NK-92 (cell line): ENCODE data around the gene SRP68.

Source experiments
- DNase-seq: peaks from one replicate; lab custom pipeline; 2025; ENCODE audit not compliant: unreplicated experiment; lab: John Stamatoyannopoulos, UW

Gene SRP68

GRCh38 chr17:76019833-76020467, 52.4 kb downstream of the SRP68 start:
- DNase-seq, result no peak

- no peak for DNase-seq
These were observed 53.5 kb downstream of the SRP68 start for GRCh38 chr17:76018801-76019200.

DNA sequence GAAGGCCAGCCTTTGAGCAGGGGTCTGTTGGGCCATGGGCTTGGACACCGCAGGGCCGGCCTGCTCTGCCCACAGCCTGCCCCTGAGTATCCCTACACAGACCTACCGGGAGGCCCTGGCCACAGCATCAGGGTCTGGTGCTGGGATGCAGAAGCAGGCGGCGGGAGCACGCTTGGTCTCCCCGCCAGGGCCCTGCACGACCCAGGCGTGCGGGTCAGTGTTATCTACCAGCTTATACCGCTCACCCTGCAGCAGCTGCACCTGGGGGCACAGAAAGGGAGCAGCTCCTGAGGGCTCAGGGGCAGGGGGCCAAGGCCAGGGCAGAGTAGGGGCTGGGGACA, 54.0 kb downstream of the SRP68 start:
- no peak for DNase-seq

DNA sequence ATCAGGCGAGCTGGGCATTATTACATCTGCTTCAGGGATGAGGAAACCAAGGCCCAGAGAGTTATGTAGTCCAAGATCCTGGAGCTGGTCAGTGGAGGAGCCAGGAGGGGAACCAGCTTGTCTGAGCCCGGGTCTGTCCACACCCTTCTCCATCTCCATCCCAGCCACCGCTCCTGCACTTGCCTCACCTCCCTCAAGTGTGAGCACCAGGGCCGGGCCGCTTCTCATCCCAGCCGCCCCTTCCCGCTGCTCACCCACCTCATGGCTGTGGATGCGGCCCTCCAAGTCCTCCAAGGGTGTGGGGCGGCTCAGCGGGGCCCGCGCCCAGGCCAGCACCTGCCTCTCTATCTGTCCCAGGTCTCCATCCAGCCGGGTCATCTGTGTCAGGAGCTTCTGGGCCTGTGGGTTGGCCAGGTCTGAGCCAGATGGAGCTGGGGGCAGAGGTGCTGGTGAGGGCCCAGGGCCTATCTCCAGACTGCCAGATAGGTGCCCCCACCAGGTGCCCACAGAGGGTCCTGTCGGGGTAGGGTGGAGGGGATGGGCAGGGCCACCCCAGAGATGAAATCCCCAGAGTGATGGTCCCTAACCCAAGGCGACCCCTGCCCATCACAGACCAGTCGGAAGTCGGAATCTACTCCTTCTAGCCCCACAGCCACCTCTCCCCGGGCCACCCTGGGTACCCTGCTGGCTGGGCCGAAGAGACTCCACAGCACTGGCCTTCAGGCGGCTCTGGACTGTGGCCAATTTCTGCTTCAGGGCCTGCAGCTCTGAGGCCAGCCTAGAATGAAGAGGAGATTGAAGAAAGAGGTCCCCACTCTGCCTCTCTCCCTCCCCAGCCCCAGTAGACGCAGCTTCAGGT, 54.6 kb downstream of the SRP68 start:
- no peak for DNase-seq

GRCh38 chr17:76014925-76015261, 57.4 kb downstream of the SRP68 start:
- no peak for DNase-seq

GRCh38 chr17:76014100-76014924, 58.0 kb downstream of the SRP68 start:
- DNase-seq, result no peak

DNA sequence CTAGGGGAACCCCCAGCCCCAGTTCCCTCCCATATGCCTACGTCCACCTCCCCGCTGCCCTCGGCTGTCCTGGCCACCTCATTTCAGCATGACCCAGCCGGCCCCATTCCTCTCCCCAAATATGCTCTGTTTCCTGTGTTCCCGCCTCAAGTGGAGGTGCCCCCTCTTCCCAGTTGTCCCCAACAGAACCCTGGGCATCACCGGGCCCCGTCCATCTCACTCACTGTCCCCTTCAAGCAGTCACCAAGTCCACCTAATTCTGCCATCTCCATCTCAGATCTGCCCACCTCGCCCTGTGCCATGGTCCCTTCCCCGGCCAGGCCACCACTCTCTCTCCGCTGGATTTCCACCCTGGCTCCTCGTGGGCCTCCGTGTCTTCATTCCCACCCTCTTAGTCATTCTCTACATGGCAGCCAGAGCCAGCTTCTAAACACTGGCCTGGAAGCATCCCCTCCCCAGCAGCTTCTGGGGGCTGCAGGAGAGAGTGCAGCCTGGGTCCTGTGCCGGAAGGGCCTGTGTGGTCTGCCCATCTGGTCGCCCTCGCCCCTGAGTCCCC, 58.9 kb downstream of the SRP68 start:
- no peak for DNase-seq

DNA sequence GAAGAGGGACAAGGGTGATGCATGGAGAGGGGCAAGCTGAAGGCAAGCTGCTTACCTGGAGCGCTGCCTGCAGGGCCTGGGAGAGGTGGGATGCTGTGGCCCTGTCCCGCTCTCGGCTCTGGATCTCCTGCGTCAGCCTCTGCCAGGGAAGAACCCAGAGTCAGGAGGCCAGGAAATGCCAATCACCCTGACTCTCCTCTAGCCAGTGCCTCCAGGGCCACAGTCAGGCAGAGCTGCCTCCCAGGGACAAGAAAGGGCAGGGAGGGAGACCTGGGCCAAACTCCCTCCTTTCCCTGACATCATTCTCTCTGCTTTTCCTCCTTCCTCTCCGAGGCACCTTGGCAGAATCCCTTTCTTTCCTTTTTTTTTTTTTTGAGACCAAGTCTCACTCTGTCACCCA, 60.4 kb downstream of the SRP68 start:
- DNase-seq, result no peak

- no peak for DNase-seq
These were observed 62.2 kb downstream of the SRP68 start for GRCh38 chr17:76009969-76010661.

- no peak for DNase-seq
These were observed 62.9 kb downstream of the SRP68 start for GRCh38 chr17:76009447-76009846.

DNA sequence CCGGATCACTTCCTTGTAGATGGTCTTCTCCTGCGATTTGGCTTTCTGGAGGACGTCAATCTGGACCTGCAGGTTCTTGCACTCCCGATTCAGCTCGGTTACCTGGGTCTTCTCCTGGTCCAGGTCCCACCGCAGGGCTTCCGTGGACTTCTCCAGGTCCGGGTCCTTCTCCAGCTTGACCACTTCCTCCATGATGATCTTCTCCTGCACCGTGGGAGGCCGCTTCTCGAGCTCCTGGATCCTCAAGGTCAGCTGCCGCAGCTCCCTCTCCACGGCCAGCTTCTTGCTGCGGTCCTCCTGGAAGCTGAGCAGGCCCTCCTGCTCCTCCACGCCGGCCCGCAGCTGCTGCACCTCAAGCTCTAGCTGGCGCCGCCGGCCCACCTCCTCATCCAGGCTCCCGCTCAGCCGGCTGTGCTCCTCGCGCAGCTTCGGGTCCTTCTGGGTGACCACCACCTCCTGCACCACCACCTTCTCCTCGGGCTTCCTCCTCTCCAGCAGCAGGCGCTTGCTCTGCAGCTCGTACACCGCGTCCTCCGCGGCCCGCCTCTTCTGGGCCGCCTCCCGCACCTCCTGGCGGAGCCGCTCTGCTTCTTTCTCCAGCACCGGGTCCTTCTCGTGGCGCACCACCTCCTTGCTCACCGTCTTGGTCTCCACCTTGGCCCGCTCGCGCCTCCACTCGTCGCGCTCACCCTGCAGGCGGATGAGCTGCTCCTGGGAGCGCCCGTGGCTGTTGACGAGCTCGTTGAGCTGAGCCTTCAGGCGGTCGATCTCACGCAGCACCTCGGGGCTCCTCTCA, 63.5 kb downstream of the SRP68 start:
- no peak for DNase-seq

DNA sequence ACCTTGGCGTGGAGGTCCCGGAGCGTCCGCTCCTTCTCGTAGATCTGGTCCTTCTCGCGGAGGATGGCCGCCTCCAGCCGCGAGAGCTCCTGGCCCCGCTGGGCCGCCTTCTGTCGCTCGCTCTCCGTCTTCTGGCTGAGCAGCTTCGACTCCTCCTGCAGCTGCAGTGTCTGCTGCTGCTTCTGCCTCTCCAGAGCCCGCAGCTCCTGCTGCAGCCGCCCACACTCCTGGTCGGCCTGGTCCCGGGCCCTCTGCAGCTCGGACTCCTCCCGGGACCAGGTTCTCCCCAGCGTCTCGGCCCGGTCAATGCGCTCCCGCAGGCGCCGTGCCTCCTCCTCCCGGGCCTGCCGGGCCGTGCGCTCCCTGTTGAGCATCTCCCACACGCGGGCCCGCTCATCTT, 64.1 kb downstream of the SRP68 start:
- DNase-seq, result no peak

DNA sequence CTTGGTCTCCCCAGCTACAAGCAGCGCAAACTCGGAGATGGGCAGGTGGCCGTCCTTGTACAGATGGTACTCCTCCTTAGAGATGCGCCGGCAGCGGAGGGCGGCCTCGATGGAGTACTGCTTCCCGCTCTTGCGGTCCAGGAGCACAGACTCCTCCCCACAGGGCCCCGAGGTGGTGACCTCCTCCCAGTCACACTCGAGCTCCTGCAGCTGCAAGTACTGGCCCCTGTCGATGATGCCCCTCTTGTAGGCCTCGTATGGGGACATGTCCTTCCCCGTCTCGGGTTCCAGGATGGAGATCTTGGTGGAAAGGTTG, 64.5 kb downstream of the SRP68 start:
- no peak for DNase-seq

GRCh38 chr17:76007131-76007849, 65.0 kb downstream of the SRP68 start:
- DNase-seq, result no peak

GRCh38 chr17:76005263-76006149, 66.8 kb downstream of the SRP68 start:
- DNase-seq, result no peak

DNA sequence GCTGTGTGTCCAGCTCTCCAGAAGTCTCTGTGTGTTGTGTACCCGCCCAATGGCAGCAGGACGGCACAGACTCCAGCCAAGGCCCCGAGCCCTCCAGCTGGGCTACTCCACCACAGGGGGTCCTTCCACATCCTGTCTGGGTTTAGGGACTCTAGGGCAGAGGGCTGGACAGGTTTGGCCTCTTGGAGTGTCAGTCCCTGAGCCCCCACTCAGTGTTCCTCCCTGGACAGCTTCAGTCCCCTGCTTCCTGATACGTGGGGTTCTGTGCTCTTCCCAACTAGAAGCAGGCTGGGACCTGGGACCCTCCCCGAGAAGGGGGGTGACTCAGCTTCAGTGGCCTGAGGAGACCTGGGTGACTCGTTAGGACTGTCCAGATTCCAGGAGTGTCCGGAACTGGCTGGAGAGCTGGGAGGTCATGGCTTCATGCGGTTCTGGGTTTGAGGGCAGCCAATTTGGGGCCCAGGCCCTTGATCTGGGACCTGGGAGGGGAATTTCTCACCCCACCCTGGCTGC, 67.5 kb downstream of the SRP68 start:
- no peak for DNase-seq

DNA sequence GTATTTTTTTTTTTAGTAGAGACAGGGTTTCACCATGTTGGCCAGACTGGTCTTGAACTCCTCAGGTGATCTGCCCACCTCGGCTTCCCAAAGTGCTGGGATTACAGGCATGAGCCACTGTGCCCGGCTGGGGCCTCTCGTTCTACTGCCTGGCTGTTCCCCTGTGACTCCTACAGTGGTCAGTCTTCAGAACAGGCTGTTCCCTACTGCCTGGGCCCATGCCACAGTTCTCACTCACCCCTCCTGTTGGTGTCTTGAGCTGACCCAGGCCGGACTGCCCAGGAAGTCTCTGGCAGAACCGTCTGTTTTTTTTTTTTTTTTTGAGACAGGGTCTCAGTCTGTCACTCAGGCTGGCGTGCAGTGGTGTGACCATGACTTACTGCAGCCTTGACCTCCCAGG, 68.4 kb downstream of the SRP68 start:
- DNase-seq, result no peak

- no peak for DNase-seq
These were observed 70.2 kb downstream of the SRP68 start for GRCh38 chr17:76002100-76002499.
